HG03439 (cell line): ENCODE results near the gene MAGEC3.

ENCODE experiments used
- ATAC-seq: cut with Tn5 transposase; IDR thresholded peaks from one replicate; pipeline ENCODE4 v1.9.1; 2021; ENCODE audit warnings: mild to moderate bottlenecking, moderate library complexity; ENCODE audit not compliant: unreplicated experiment

MAGEC3 gene

GRCh38 chrX:141945426-141945825, 107.3 kb downstream of the MAGEC3 start:
- ATAC-seq, result no peak

- no peak for ATAC-seq
Observed at GRCh38 chrX:141947350-141947749, 109.2 kb downstream of the MAGEC3 start.
